HCT116 (cell line): Measurements from ENCODE around the gene CPA1. TPM values are rescaled to one million over a fixed set of nuclear protein-coding genes. Genes with fewer than 3 reads are reported as not detected.

Experiments
- ATAC-seq: fragments of 200-7000 bp; cut with Tn5 transposase; 2 replicates; pipeline ENCODE4 v1.9.1; 2020; ENCODE audit warnings: mild to moderate bottlenecking, moderate library complexity
- BruUV-seq: library from RNA; stranded (reverse); fragments of 400-500 nt; replicated peaks from 2 replicates; lab custom pipeline; 2021; lab: Mats Ljungman, UMichigan
- CTCF ChIA-PET: fragments of 300-600 bp; sonication (Branson Sonifier 250); formaldehyde crosslinking; loops from one replicate; lab custom pipeline; 2021; ENCODE audit warnings: antibody characterized with exemption; lab: Charles Lee
- POLR2A ChIA-PET: fragments of 300-600, 350-600 bp; sonication (Branson Sonifier 250); formaldehyde crosslinking; loops from one replicate; lab custom pipeline; 2021; ENCODE audit warnings: antibody characterized with exemption; lab: Charles Lee
- RAD21 ChIA-PET, 2 experiments: fragments of 300-600 bp; sonication (Branson Sonifier 250); formaldehyde crosslinking; loops; one replicate each; lab custom pipeline; 2023; ENCODE audit warnings: low total read pairs in 2 of 2; ENCODE audit not compliant: uncharacterized antibody in 2 of 2, unreplicated experiment in 2 of 2, low non-redundant PET in 1 of 2; lab: Charles Lee
- DNase-seq: peaks from one replicate; pipeline ENCODE4 v3.0.0-alpha.2; 2010; ENCODE audit warnings: low read depth, low spot score
- H2AFZ ChIP-seq: fragments of 200-600 bp; shearing (Covaris generic), sonication (generic); 2 replicates; pipeline ENCODE4 v1.6.1; 2017; ENCODE audit warnings: low read depth, mixed run types, mixed read lengths, antibody characterized with exemption, low read length; ENCODE audit not compliant: poor library complexity, severe bottlenecking
- H3K27ac ChIP-seq: 2 replicates; pipeline ENCODE4 v1.5.1; 2012; ENCODE audit warnings: low read depth, low read length
- H3K27me3 ChIP-seq: fragments of 200-600 bp; sonication (generic); 2 replicates; pipeline ENCODE4 v1.6.1; 2016; ENCODE audit warnings: mixed run types, low read length, mixed read lengths; ENCODE audit not compliant: insufficient read depth
- H3K36me3 ChIP-seq, 2 experiments: fragments of 200-500 bp in 1 of 2; fragments of 200-600 bp in 1 of 2; sonication (Bioruptor generic) in 1 of 2; sonication (generic) in 1 of 2; 2 replicates each; pipeline versions ENCODE4 v1.5.1 to v1.6.1; 2014 to 2016; ENCODE audit warnings: low read length in 2 of 2, inconsistent platforms in 1 of 2, mixed read lengths in 1 of 2, mixed run types in 1 of 2; ENCODE audit not compliant: insufficient read depth in 2 of 2, control insufficient read depth in 1 of 2
- H3K4me1 ChIP-seq, 2 experiments: fragments of 200-600 bp in 1 of 2; sonication (generic) in 1 of 2; 2 replicates each; pipeline versions ENCODE4 v1.5.1 to v1.6.1; 2012 to 2017; ENCODE audit warnings: low read length in 2 of 2, inconsistent platforms in 1 of 2, mild to moderate bottlenecking in 1 of 2, mixed read lengths in 1 of 2, mixed run types in 1 of 2, moderate library complexity in 1 of 2; ENCODE audit not compliant: insufficient read depth in 2 of 2, control insufficient read depth in 1 of 2
- H3K4me2 ChIP-seq: fragments of 200-600 bp; sonication (generic); 2 replicates; pipeline ENCODE4 v1.6.1; 2017; ENCODE audit warnings: mixed run types, low read length, mixed read lengths
- H3K4me3 ChIP-seq, 2 experiments: fragments of 200-600 bp in 1 of 2; sonication (generic) in 1 of 2; replicated peaks in 1 of 2; 2 replicates each; pipeline ENCODE4 v1.5.1; 2011 to 2016; ENCODE audit warnings: low read length in 2 of 2, control low read depth in 1 of 2, low read depth in 1 of 2, mild to moderate bottlenecking in 1 of 2, mixed read lengths in 1 of 2, mixed run types in 1 of 2
- H3K79me2 ChIP-seq: fragments of 200-600 bp; sonication (generic); 2 replicates; pipeline ENCODE4 v1.6.1; 2017; ENCODE audit warnings: mild to moderate bottlenecking, mixed run types, low read length, moderate library complexity, mixed read lengths; ENCODE audit not compliant: insufficient read depth
- H3K9ac ChIP-seq: fragments of 200-600 bp; sonication (generic); 2 replicates; pipeline ENCODE4 v1.6.1; 2016; ENCODE audit warnings: low read length, mixed read lengths
- H3K9me2 ChIP-seq: fragments of 200-600 bp; sonication (generic), shearing (Covaris generic); 2 replicates; pipeline ENCODE4 v1.6.1; 2017; ENCODE audit warnings: mixed run types, mild to moderate bottlenecking, moderate library complexity; ENCODE audit not compliant: insufficient read depth
- H3K9me3 ChIP-seq, 2 experiments: fragments of 200-500 bp in 1 of 2; fragments of 200-600 bp in 1 of 2; sonication (Bioruptor generic) in 1 of 2; sonication (generic) in 1 of 2; 2 replicates each; pipeline ENCODE4 v1.6.1; 2014 to 2017; ENCODE audit warnings: low read length in 2 of 2, mixed read lengths in 2 of 2, inconsistent platforms in 1 of 2, low read depth in 1 of 2, mild to moderate bottlenecking in 1 of 2, mixed run types in 1 of 2, moderate library complexity in 1 of 2; ENCODE audit not compliant: control insufficient read depth in 1 of 2, insufficient read depth in 1 of 2
- H4K20me1 ChIP-seq: fragments of 200-600 bp; sonication (generic), shearing (Covaris generic); 2 replicates; pipeline ENCODE4 v1.6.1; 2017; ENCODE audit warnings: mixed run types, mild to moderate bottlenecking, moderate library complexity; ENCODE audit not compliant: insufficient read depth
- CEBPB ChIP-seq: IDR thresholded peaks from 2 replicates; pipeline ENCODE4 v1.6.1; 2012; ENCODE audit warnings: low read depth
- CTCF ChIP-seq, 3 experiments: fragments of 200-600 bp in 1 of 3; sonication (generic) in 1 of 3; IDR thresholded peaks in 2 of 3; conservative IDR thresholded peaks in 1 of 3; 2 replicates each; pipeline ENCODE4 v1.5.1; 2012 to 2017; ENCODE audit warnings: low read depth in 2 of 3, low read length in 2 of 3, antibody characterized with exemption in 1 of 3, borderline replicate concordance in 1 of 3, control low read depth in 1 of 3, mild to moderate bottlenecking in 1 of 3, mixed read lengths in 1 of 3, mixed run types in 1 of 3, moderate library complexity in 1 of 3; ENCODE audit not compliant: insufficient read depth in 1 of 3
- EGR1 ChIP-seq: IDR thresholded peaks from 2 replicates; pipeline ENCODE4 v1.6.1; 2012; ENCODE audit warnings: low read depth
- EZH2 ChIP-seq: fragments of 200-600 bp; sonication (generic); IDR thresholded peaks from 2 replicates; pipeline ENCODE4 v1.6.1; 2017; ENCODE audit warnings: antibody characterized with exemption, mixed run types
- EZH2phosphoT487 ChIP-seq: fragments of 200-600 bp; IDR thresholded peaks from 2 replicates; pipeline ENCODE4 v1.6.1; 2018; ENCODE audit warnings: antibody characterized with exemption, borderline replicate concordance
- FOSL1 ChIP-seq: IDR thresholded peaks from 2 replicates; pipeline ENCODE4 v1.6.1; 2012; ENCODE audit warnings: low read depth
- POLR2AphosphoS5 ChIP-seq: IDR thresholded peaks from 2 replicates; pipeline ENCODE4 v1.6.1; 2011; ENCODE audit warnings: mild to moderate bottlenecking, low read depth, low read length, moderate library complexity
- SIN3A ChIP-seq: IDR thresholded peaks from 2 replicates; pipeline ENCODE4 v1.6.1; 2012; ENCODE audit warnings: low read depth
- SP1 ChIP-seq: IDR thresholded peaks from 2 replicates; pipeline ENCODE4 v1.6.1; 2012; ENCODE audit warnings: low read depth
- SRF ChIP-seq: IDR thresholded peaks from 2 replicates; pipeline ENCODE4 v1.6.1; 2012; ENCODE audit warnings: low read depth
- YY1 ChIP-seq: IDR thresholded peaks from 2 replicates; pipeline ENCODE4 v1.6.1; 2011; ENCODE audit warnings: low read length, low read depth, moderate library complexity, mild to moderate bottlenecking; ENCODE audit not compliant: insufficient replicate concordance; ENCODE audit errors: extremely low read depth
- ZBTB33 ChIP-seq: IDR thresholded peaks from 2 replicates; pipeline ENCODE4 v1.6.1; 2011; ENCODE audit warnings: mild to moderate bottlenecking, low read length, moderate library complexity; ENCODE audit not compliant: insufficient replicate concordance; ENCODE audit errors: extremely low read depth
- ZFX ChIP-seq: fragments of 450-650 bp; IDR thresholded peaks from 2 replicates; pipeline ENCODE4 v1.6.1; 2017
- ZNF274 ChIP-seq: fragments of 200-500 bp; sonication (Bioruptor generic); IDR thresholded peaks from 2 replicates; pipeline ENCODE4 v1.6.1; 2014; ENCODE audit warnings: mild to moderate bottlenecking, low read depth, low read length, inconsistent platforms
- intact Hi-C: fragments of 100-400 bp; cut with micrococcal nuclease; formaldehyde crosslinking; loops from 2 replicates; pipeline ENCODE4 v1.10.0; 2022
- total RNA-seq: library from RNA; stranded (reverse); gene quantifications from one replicate; pipeline ENCODE4 v1.2.1, GENCODE V29; 2021; ENCODE audit not compliant: unreplicated experiment

The CPA1 gene
- total RNA-seq, 1 experiment from 2014 or later = 11.9 TPM

DNA sequence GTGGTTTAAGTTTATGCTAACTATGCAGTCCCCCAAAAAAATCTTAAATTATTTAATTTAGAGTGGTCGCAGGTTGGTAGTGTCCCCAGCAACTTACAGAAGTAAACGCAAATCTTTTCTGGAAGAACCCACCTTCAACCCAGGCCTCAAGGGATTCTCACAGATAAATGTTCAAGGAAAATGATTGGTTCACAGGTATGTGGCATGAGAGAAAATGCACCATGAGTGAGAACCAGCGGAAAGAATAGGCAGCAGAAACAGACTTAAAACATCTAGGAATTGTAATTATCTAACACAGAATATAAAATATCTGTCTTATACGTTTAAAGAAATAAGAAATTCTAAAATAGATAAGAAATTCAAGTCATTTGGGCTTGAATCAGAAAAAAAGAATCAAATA, 38.4 kb upstream of the CPA1 start:
- ChIA-PET RAD21 (no interaction called here), POLR2A (no interaction called here), CTCF (no interaction called here)
- Histone ChIP-seq H3K36me3 (no peaks in the 10 kb centered on the region), H3K4me3 (no peak overlapping the region), H3K9me2 (no peaks in the 10 kb centered on the region), H3K9ac (no peak overlapping the region), H3K4me1 (no peaks in the 10 kb centered on the region), H3K4me2 (no peak overlapping the region), H3K79me2 (no peaks in the 10 kb centered on the region), H3K27me3 (no peaks in the 10 kb centered on the region), H3K9me3 (no peaks in the 10 kb centered on the region), H4K20me1 (no peaks in the 10 kb centered on the region), H3K27ac (no peak overlapping the region), H2AFZ (no peak overlapping the region)
- DNase-seq (no peak), ATAC-seq (no peak)
- no TSS peak for BruUV-seq
- TF ChIP-seq SRF = no peak
- no peak for TF ChIP-seq SP1
- no peak for TF ChIP-seq SIN3A
- no peak for TF ChIP-seq EZH2phosphoT487
- no peak for TF ChIP-seq EZH2
- no peak for TF ChIP-seq POLR2AphosphoS5
- TF ChIP-seq CTCF (IDR thresholded peaks at IDR 0.05 in 2 of 3, conservative IDR thresholded peaks at IDR 0.05 in 1 of 3; ENCODE audit: borderline replicate concordance in 1 of 3, insufficient read depth in 1 of 3, low read depth in 2 of 3, low read length in 2 of 3) = no peak
- no peak for TF ChIP-seq ZFX
- no peak for TF ChIP-seq ZBTB33
- TF ChIP-seq YY1 = no peak
- TF ChIP-seq FOSL1 = no peak
- no peak for TF ChIP-seq CEBPB
- no peak for TF ChIP-seq EGR1
- TF ChIP-seq ZNF274 = no peak
- intact Hi-C loops = no loop called here
